GM18526 (cell line): ENCODE data around the gene LRP2BP.

Source experiments
- POLR2A ChIP-seq: IDR thresholded peaks from 3 replicates; pipeline ENCODE4 v1.6.1; 2011; ENCODE audit not compliant: insufficient read length; ENCODE audit errors: extremely low read depth

LRP2BP gene

GRCh38 chr4:185379326-185380295 lies 16.1 kb downstream of the LRP2BP start:
- TF ChIP-seq POLR2A = no peak

GRCh38 chr4:185378264-185378663 lies 17.5 kb downstream of the LRP2BP start:
- TF ChIP-seq POLR2A = no peak

GRCh38 chr4:185374573-185374972 lies 21.2 kb downstream of the LRP2BP start:
- TF ChIP-seq POLR2A = no peak

GRCh38 chr4:185374027-185374426 lies 21.7 kb downstream of the LRP2BP start:
- no peak for TF ChIP-seq POLR2A

- no peak for TF ChIP-seq POLR2A
Measured at GRCh38 chr4:185371702-185372101, 24.0 kb downstream of the LRP2BP start.

- no peak for TF ChIP-seq POLR2A
Measured at GRCh38 chr4:185370268-185370949, 25.3 kb downstream of the LRP2BP start.

- TF ChIP-seq POLR2A = no peak
Measured at GRCh38 chr4:185369731-185370130, 26.0 kb downstream of the LRP2BP start.

GRCh38 chr4:185364886-185365285 lies 30.8 kb downstream of the LRP2BP start:
- no peak for TF ChIP-seq POLR2A

- no peak for TF ChIP-seq POLR2A
Measured at GRCh38 chr4:185363251-185363650, 32.5 kb downstream of the LRP2BP start.

- TF ChIP-seq POLR2A = no peak
Measured at GRCh38 chr4:185361872-185362271, 33.9 kb downstream of the LRP2BP start.

- no peak for TF ChIP-seq POLR2A
Measured at GRCh38 chr4:185359767-185360446, 35.8 kb downstream of the LRP2BP start.

- no peak for TF ChIP-seq POLR2A
Measured at GRCh38 chr4:185358959-185359358, 36.8 kb downstream of the LRP2BP start.

- no peak for TF ChIP-seq POLR2A
Measured at GRCh38 chr4:185358514-185358913, 37.2 kb downstream of the LRP2BP start.

- no peak for TF ChIP-seq POLR2A
Measured at GRCh38 chr4:185357733-185358440, 37.8 kb downstream of the LRP2BP start.

GRCh38 chr4:185357211-185357610 lies 38.5 kb downstream of the LRP2BP start:
- no peak for TF ChIP-seq POLR2A
